K562 (cell line): Measurements from ENCODE around the gene PCDHGB2. TPM values are rescaled to one million over a fixed set of nuclear protein-coding genes. Genes with fewer than 3 reads are reported as not detected.

Experiments used
- CREB1 ChIP-seq, 2 experiments: sonication (generic) in 1 of 2; formaldehyde crosslinking in 1 of 2; IDR thresholded peaks; 2 replicates each; pipeline versions ENCODE4 v1.6.1 to v1.8.0; 2012 to 2022; ENCODE audit warnings: inconsistent platforms in 1 of 2, mild to moderate bottlenecking in 1 of 2, missing genetic modification reagents in 1 of 2, moderate library complexity in 1 of 2
- KLF10 ChIP-seq: fragments of 250-450 bp; sonication (Bioruptor Pico); IDR thresholded peaks from 2 replicates; pipeline ENCODE4 v1.6.1; 2021; ENCODE audit warnings: matching md5 sums
- RAD21 ChIP-seq, 2 experiments: fragments of 250-450 bp in 1 of 2; fragments of 450-650 bp in 1 of 2; sonication (Bioruptor Pico) in 1 of 2; formaldehyde crosslinking in 1 of 2; IDR thresholded peaks in 1 of 2; conservative IDR thresholded peaks in 1 of 2; 2 replicates each; pipeline versions ENCODE4 v1.4.0 to v1.8.0; 2020 to 2022; ENCODE audit warnings: mild to moderate bottlenecking in 2 of 2, moderate library complexity in 1 of 2
- XRCC4 ChIP-seq: IDR thresholded peaks from one replicate; pipeline ENCODE4 v1.6.1; 2011; ENCODE audit not compliant: insufficient read depth, insufficient read length; ENCODE audit errors: extremely low read depth
- ZNF384 ChIP-seq: IDR thresholded peaks from 2 replicates; pipeline ENCODE4 v1.6.1; 2012; ENCODE audit warnings: low read depth, low read length, improper control_type of control experiment
- polyA plus RNA-seq, 8 experiments: library from polyadenylated mRNA; depleted of rRNA in 4 of 8; stranded (reverse) in 5 of 8; unstranded in 3 of 8; fragments of >200 nt; fragmentation: Nextera tagmentation in 2 of 8; fragmentation: Illumina TruSeq in 1 of 8; extraction: Ambion mirVana in 2 of 8; extraction: Trizol in 1 of 8; gene quantifications; 2 replicates each; pipeline versions ENCODE4 v1.2.1 to v1.2.3, GENCODE V29; 2011 to 2014; ENCODE audit warnings: inconsistent platforms in 1 of 8, missing spikeins in 1 of 8
- total RNA-seq, 7 experiments: library from RNA; depleted of rRNA in 6 of 7; stranded (reverse); fragments of >200 nt in 6 of 7; fragmentation: Illumina TruSeq in 2 of 7; extraction: Trizol in 2 of 7; gene quantifications; 2 replicates each; pipeline versions ENCODE4 v1.2.1 to v1.2.3, GENCODE V29; 2011 to 2021; ENCODE audit warnings: low replicate concordance in 1 of 7
- TF ChIP-seq, protein P1 (sequence below), 2 experiments: fragments of 450-650 bp; formaldehyde crosslinking in 1 of 2; IDR thresholded peaks; 2 replicates each; pipeline versions ENCODE4 v1.4.0 to v1.6.1; 2014 to 2020; ENCODE audit warnings: mild to moderate bottlenecking in 2 of 2, borderline replicate concordance in 1 of 2, low read depth in 1 of 2
- TF ChIP-seq, protein P2 (sequence below): fragments of 450-650 bp; formaldehyde crosslinking; IDR thresholded peaks from 2 replicates; pipeline ENCODE4 v1.4.0; 2020; ENCODE audit warnings: mild to moderate bottlenecking, mixed read lengths
- TF ChIP-seq, protein P3 (sequence below): fragments of 250-450 bp; sonication (Bioruptor Pico); IDR thresholded peaks from 2 replicates; pipeline ENCODE4 v1.5.0; 2020; ENCODE audit warnings: mild to moderate bottlenecking
- TF ChIP-seq, protein P4 (sequence below): sonication (generic); formaldehyde crosslinking; IDR thresholded peaks from 2 replicates; pipeline ENCODE4 v1.8.0; 2022; ENCODE audit warnings: mild to moderate bottlenecking, missing genetic modification reagents
- TF ChIP-seq, protein P5 (sequence below): fragments of 450-650 bp; IDR thresholded peaks from 2 replicates; pipeline ENCODE4 v1.6.1; 2016; ENCODE audit warnings: low read depth, mild to moderate bottlenecking, moderate library complexity
- TF ChIP-seq, protein P6 (sequence below): IDR thresholded peaks from 2 replicates; pipeline ENCODE4 v1.6.1; 2014; ENCODE audit warnings: antibody characterized with exemption

PCDHGB2 gene
- total and polyA plus RNA-seq, 9 of the 15 experiments (the other 6 are each of a cell fraction or from before 2014, with no cell fraction given): 0.06 to 0.54 (median 0.29) TPM; not detected in 1

DNA sequence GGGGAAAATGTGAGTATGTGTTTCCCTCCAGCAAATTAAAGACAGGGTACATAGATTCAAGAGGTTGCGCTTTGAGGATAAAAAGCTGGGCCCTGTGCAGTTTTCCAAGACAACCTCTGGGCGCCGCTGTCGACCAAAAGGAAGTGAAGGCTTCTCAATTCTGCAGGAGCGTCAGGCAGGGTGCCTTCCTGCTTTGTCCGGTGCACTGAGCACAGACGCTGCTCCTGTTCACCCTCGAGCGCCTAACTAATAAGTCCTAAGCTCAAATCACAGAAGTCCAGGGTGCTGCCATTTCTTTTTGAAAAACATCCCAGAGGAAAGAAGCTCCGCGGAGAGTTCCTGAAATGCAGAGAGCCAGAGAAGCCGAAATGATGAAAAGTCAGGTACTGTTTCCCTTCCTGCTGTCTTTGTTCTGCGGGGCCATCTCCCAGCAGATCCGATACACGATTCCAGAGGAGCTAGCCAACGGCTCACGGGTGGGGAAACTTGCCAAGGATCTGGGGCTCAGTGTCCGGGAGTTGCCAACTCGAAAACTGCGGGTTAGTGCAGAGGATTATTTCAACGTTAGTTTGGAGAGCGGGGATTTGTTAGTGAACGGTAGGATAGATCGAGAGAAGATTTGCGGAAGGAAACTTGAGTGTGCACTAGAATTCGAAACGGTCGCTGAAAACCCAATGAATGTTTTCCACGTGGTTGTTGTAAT, 9.7 kb upstream of the PCDHGB2 start, which contains the start of gene PCDHGB1 (continued):
- TF ChIP-seq, protein P1, sequence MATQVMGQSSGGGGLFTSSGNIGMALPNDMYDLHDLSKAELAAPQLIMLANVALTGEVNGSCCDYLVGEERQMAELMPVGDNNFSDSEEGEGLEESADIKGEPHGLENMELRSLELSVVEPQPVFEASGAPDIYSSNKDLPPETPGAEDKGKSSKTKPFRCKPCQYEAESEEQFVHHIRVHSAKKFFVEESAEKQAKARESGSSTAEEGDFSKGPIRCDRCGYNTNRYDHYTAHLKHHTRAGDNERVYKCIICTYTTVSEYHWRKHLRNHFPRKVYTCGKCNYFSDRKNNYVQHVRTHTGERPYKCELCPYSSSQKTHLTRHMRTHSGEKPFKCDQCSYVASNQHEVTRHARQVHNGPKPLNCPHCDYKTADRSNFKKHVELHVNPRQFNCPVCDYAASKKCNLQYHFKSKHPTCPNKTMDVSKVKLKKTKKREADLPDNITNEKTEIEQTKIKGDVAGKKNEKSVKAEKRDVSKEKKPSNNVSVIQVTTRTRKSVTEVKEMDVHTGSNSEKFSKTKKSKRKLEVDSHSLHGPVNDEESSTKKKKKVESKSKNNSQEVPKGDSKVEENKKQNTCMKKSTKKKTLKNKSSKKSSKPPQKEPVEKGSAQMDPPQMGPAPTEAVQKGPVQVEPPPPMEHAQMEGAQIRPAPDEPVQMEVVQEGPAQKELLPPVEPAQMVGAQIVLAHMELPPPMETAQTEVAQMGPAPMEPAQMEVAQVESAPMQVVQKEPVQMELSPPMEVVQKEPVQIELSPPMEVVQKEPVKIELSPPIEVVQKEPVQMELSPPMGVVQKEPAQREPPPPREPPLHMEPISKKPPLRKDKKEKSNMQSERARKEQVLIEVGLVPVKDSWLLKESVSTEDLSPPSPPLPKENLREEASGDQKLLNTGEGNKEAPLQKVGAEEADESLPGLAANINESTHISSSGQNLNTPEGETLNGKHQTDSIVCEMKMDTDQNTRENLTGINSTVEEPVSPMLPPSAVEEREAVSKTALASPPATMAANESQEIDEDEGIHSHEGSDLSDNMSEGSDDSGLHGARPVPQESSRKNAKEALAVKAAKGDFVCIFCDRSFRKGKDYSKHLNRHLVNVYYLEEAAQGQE (IDR thresholded peaks at IDR 0.05; ENCODE audit: borderline replicate concordance): peak; percentile 16; the same call in 1 of the 2 replicates
- TF ChIP-seq, protein P1 (CRISPR knock-in tag; IDR thresholded peaks at IDR 0.05; ENCODE audit: low read depth): no peak
- TF ChIP-seq, protein P2, sequence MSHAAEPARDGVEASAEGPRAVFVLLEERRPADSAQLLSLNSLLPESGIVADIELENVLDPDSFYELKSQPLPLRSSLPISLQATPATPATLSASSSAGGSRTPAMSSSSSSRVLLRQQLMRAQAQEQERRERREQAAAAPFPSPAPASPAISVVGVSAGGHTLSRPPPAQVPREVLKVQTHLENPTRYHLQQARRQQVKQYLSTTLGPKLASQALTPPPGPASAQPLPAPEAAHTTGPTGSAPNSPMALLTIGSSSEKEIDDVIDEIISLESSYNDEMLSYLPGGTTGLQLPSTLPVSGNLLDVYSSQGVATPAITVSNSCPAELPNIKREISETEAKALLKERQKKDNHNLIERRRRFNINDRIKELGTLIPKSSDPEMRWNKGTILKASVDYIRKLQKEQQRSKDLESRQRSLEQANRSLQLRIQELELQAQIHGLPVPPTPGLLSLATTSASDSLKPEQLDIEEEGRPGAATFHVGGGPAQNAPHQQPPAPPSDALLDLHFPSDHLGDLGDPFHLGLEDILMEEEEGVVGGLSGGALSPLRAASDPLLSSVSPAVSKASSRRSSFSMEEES (CRISPR knock-in tag): no peak
- TF ChIP-seq, protein P3, sequence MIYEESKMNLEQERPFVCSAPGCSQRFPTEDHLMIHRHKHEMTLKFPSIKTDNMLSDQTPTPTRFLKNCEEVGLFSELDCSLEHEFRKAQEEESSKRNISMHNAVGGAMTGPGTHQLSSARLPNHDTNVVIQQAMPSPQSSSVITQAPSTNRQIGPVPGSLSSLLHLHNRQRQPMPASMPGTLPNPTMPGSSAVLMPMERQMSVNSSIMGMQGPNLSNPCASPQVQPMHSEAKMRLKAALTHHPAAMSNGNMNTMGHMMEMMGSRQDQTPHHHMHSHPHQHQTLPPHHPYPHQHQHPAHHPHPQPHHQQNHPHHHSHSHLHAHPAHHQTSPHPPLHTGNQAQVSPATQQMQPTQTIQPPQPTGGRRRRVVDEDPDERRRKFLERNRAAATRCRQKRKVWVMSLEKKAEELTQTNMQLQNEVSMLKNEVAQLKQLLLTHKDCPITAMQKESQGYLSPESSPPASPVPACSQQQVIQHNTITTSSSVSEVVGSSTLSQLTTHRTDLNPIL (CRISPR knock-in tag): no peak
- TF ChIP-seq CREB1 (IDR thresholded peaks at IDR 0.05) (no peak), CREB1 (CRISPR knock-in tag; IDR thresholded peaks at IDR 0.05) (no peak), RAD21 (CRISPR knock-in tag; conservative IDR thresholded peaks at IDR 0.05 in 1 of 2, IDR thresholded peaks at IDR 0.05 in 1 of 2) (peak; percentile 59 to 62), XRCC4 (no peak), KLF10 (CRISPR knock-in tag) (no peak), ZNF384 (no peak)
- TF ChIP-seq, protein P4, sequence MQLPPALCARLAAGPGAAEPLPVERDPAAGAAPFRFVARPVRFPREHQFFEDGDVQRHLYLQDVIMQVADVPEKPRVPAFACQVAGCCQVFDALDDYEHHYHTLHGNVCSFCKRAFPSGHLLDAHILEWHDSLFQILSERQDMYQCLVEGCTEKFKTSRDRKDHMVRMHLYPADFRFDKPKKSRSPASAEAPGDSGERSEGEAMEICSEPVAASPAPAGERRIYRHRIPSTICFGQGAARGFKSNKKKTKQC (CRISPR knock-in tag): no peak
- TF ChIP-seq, protein P5, sequence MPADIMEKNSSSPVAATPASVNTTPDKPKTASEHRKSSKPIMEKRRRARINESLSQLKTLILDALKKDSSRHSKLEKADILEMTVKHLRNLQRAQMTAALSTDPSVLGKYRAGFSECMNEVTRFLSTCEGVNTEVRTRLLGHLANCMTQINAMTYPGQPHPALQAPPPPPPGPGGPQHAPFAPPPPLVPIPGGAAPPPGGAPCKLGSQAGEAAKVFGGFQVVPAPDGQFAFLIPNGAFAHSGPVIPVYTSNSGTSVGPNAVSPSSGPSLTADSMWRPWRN: no peak
- TF ChIP-seq, protein P6, sequence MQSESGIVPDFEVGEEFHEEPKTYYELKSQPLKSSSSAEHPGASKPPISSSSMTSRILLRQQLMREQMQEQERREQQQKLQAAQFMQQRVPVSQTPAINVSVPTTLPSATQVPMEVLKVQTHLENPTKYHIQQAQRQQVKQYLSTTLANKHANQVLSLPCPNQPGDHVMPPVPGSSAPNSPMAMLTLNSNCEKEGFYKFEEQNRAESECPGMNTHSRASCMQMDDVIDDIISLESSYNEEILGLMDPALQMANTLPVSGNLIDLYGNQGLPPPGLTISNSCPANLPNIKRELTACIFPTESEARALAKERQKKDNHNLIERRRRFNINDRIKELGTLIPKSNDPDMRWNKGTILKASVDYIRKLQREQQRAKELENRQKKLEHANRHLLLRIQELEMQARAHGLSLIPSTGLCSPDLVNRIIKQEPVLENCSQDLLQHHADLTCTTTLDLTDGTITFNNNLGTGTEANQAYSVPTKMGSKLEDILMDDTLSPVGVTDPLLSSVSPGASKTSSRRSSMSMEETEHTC: no peak
